Right atrium auricular region (tissue), 2 donors: Measurements from ENCODE around the gene MYH11. TPM values are rescaled to one million over a fixed set of nuclear protein-coding genes. Genes with fewer than 3 reads are reported as not detected.
A peak's percentile ranks its signal among the peaks of the same experiment; 100 is the strongest.

Experiments used
- DNase-seq: peaks from one replicate; pipeline ENCODE4 v3.0.0-alpha.2; 2019; ENCODE audit warnings: low spot score
- H3K27ac ChIP-seq, 2 donors: fragments of 200-600 bp; sonication (generic); 1 replicate in 1 of 2; 2 replicates in 1 of 2; pipeline ENCODE4 v1.5.1; 2016 to 2019
- H3K27me3 ChIP-seq, 2 donors: fragments of 200-600 bp; sonication (generic); one replicate each; pipeline versions ENCODE4 v1.5.1 to v1.6.0; 2017 to 2019
- H3K36me3 ChIP-seq: fragments of 200-600 bp; sonication (generic); one replicate; pipeline ENCODE4 v1.5.1; 2016
- H3K4me1 ChIP-seq, 2 donors: fragments of 200-600 bp; sonication (generic); one replicate each; pipeline versions ENCODE4 v1.5.1 to v1.6.0; 2017 to 2019
- H3K4me3 ChIP-seq, 2 donors: fragments of 200-600 bp; sonication (generic); 1 replicate in 1 of 2; 2 replicates in 1 of 2; pipeline ENCODE4 v1.5.1; 2017 to 2019; ENCODE audit warnings: mild to moderate bottlenecking in 1 of 2, moderate library complexity in 1 of 2
- H3K9me3 ChIP-seq, 2 donors: fragments of 200-600 bp; sonication (generic); one replicate each; pipeline ENCODE4 v1.5.1; 2019
- CTCF ChIP-seq, 2 donors: fragments of 200-600 bp; sonication (generic); IDR thresholded peaks; one replicate each; pipeline ENCODE4 v1.5.1; 2019; ENCODE audit warnings: antibody characterized with exemption in 2 of 2
- total RNA-seq, 2 donors: library from RNA; depleted of rRNA; stranded (reverse); fragments of >200 nt; gene quantifications; one replicate each; pipeline ENCODE4 v1.1.0, GENCODE V29; 2016

Gene MYH11
- total RNA-seq, 2 donors from 2014 or later = 60.8 to 89.0 TPM

- Histone ChIP-seq H3K36me3 (peaks cover 18% of the 10 kb centered on the region), H3K4me1 (peaks cover 0 to 29% of the 10 kb centered on the region in 2 donors), H3K27ac (no peak overlapping the region), H3K9me3 (no peaks in the 10 kb centered on the region), H3K4me3 (no peak overlapping the region), H3K27me3 (no peaks in the 10 kb centered on the region)
- DNase-seq = no peak
- no peak for TF ChIP-seq CTCF (IDR thresholded peaks at IDR 0.05)
Observed at GRCh38 chr16:15882563-15882962, 25.7 kb upstream of the MYH11 start.

GRCh38 chr16:15881794-15882379 is 25.1 kb upstream of the MYH11 start:
- DNase-seq = no peak
- H3K27me3 ChIP-seq = no peaks in the 10 kb centered on the region
- peaks cover 0 to 22% of the 10 kb centered on the region in 2 donors for H3K4me1 ChIP-seq
- TF ChIP-seq CTCF (IDR thresholded peaks at IDR 0.05) = no peak
- H3K36me3 ChIP-seq = peaks cover 21% of the 10 kb centered on the region
- H3K27ac ChIP-seq = no peak overlapping the region
- H3K4me3 ChIP-seq = no peak overlapping the region
- no peaks in the 10 kb centered on the region for H3K9me3 ChIP-seq

GRCh38 chr16:15880434-15881308 is 23.8 kb upstream of the MYH11 start:
- Histone ChIP-seq H3K4me3 (no peak overlapping the region), H3K4me1 (peaks cover 0 to 10% of the 10 kb centered on the region in 2 donors), H3K9me3 (no peaks in the 10 kb centered on the region), H3K27ac (no peak overlapping the region), H3K36me3 (peaks cover 21% of the 10 kb centered on the region), H3K27me3 (no peaks in the 10 kb centered on the region)
- TF ChIP-seq CTCF (IDR thresholded peaks at IDR 0.05) = no peak
- no peak for DNase-seq

GRCh38 chr16:15879255-15879811 is 22.5 kb upstream of the MYH11 start:
- Histone ChIP-seq H3K36me3 (peaks cover 21% of the 10 kb centered on the region), H3K4me3 (no peak overlapping the region), H3K9me3 (no peaks in the 10 kb centered on the region), H3K27ac (peak overlapping the region in 1 of 2 donors; percentile 24), H3K27me3 (no peaks in the 10 kb centered on the region), H3K4me1 (peaks cover 0 to 13% of the 10 kb centered on the region in 2 donors)
- no peak for TF ChIP-seq CTCF (IDR thresholded peaks at IDR 0.05)
- DNase-seq = no peak

- Histone ChIP-seq H3K4me1 (peaks cover 0 to 15% of the 10 kb centered on the region in 2 donors), H3K27me3 (no peaks in the 10 kb centered on the region), H3K36me3 (peaks cover 31% of the 10 kb centered on the region), H3K9me3 (no peaks in the 10 kb centered on the region), H3K27ac (no peak overlapping the region), H3K4me3 (no peak overlapping the region)
- no peak for TF ChIP-seq CTCF (IDR thresholded peaks at IDR 0.05)
- no peak for DNase-seq
Observed at GRCh38 chr16:15876503-15876902, 19.7 kb upstream of the MYH11 start.
